NCI-H460 (cell line): Measurements from ENCODE around the gene INTS15. TPM values are rescaled to one million over a fixed set of nuclear protein-coding genes. Genes with fewer than 3 reads are reported as not detected.
"Not testable (repeated sequence)": the region's sequence is repeated elsewhere in the genome, so short reads cannot be mapped to it uniquely, and the experiment has no call there.

Experiments
- DNase-seq: peaks from one replicate; pipeline ENCODE4 v3.0.0-alpha.2; 2016; ENCODE audit warnings: low read depth; ENCODE audit errors: extremely low read depth
- total RNA-seq: library from RNA; depleted of rRNA; stranded (reverse); fragments of >200 nt; shearing (Covaris generic); gene quantifications from 2 replicates; pipeline ENCODE4 v1.2.3, GENCODE V29; 2014

The INTS15 gene
- total RNA-seq, 1 experiment from 2014 or later = 25.2 TPM

GRCh38 chr7:6615723-6616555, 26.1 kb downstream of the INTS15 start:
- no peak for DNase-seq

- DNase-seq = no peak
Observed at GRCh38 chr7:6616854-6617643, 27.2 kb downstream of the INTS15 start.

GRCh38 chr7:6618621-6619020, 28.8 kb downstream of the INTS15 start:
- no peak for DNase-seq

DNA sequence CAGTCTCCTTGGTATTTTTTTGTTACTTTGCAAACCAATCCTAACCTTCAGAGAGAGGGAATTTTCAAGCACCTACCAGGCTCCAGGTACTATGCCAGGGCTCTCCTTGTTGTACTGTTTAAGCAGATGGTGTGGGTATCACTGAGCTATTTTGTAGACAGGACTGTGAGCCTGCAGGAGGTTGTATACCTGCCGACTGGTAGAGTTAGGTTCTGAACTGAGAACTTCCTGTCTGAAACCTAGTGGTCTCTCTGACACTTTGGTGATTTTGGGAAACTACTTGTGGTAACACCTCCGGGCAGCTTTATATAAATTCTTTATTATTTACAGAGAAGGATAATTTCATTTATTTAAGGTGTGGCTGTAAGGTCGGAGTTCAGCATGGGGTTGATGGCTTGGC, 30.1 kb downstream of the INTS15 start:
- DNase-seq = no peak

GRCh38 chr7:6621195-6622133, 31.6 kb downstream of the INTS15 start:
- DNase-seq = no peak

GRCh38 chr7:6622134-6622710, 32.4 kb downstream of the INTS15 start:
- no peak for DNase-seq

GRCh38 chr7:6623589-6624245, 33.9 kb downstream of the INTS15 start:
- DNase-seq = no peak

- DNase-seq = no peak
Observed at GRCh38 chr7:6624246-6624611, 34.4 kb downstream of the INTS15 start.

DNA sequence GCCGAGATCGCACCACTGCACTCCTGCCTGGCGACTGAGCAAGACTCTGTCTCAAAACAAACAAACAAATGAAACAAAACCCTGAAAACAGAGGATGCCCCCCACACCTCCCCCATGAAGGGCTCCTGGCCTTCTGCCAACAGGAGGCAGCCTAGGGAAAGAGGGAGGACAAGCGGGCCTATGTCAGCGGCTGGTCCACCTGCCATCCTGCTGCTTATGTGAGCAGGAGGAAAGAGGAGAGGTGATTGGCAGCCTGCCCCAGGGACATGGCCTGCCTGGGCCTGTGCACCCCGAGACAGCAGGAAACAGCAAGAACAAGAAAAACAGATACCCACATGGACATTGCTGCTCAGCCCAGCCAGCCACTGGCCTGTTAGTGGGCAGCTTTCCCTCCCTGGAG, 38.2 kb downstream of the INTS15 start:
- no peak for DNase-seq

- no peak for DNase-seq
Observed at GRCh38 chr7:6630007-6630849, 40.4 kb downstream of the INTS15 start.

DNA sequence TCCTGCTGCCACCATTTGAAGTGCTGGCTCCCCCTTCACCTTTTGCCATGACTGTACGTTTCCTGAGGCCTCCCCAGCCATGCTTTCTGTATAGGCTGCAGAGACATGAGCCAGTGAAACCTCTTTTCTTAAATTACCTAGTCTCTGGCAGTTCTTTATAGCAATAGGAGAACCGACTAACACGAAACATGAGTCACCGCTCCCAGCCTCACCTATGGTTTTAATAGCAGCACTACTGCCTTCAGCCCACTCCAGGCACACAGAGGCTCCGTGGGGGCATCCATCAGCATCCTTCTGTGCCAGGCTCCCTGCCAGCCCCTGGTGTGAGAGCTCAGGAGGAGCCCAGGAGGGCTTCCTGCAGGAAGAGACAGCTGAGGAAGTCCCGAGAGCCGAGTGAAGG, 41.8 kb downstream of the INTS15 start:
- no peak for DNase-seq

- DNase-seq = no peak
Observed at GRCh38 chr7:6634021-6634420, 44.2 kb downstream of the INTS15 start.

DNA sequence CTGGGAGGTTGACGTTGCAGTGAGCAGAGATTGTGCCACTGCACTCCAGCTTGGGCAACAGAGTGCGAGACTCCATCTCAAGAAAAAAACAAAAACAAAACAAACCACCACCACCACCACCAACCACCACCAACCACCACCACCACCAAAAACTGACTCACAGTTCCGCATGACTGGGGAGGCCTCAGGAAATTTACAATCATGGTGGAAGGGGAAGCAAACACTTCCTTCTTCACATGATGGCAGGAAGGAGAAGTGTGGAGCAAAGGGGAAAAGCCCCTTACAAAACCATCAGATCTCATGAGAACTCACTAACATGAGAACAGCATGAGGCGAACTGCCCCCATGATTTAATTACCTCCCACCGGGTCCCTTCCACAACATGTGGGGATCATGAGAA, 45.1 kb downstream of the INTS15 start:
- not testable (repeated sequence) for DNase-seq

- DNase-seq = peak; percentile 17
Observed at GRCh38 chr7:6636741-6637543, 47.1 kb downstream of the INTS15 start, which contains the start of gene ZNF316. ZNF316 (plus strand) TSS chr7:6637318; CDS start chr7:6642410, 5,092 bp downstream.

DNA sequence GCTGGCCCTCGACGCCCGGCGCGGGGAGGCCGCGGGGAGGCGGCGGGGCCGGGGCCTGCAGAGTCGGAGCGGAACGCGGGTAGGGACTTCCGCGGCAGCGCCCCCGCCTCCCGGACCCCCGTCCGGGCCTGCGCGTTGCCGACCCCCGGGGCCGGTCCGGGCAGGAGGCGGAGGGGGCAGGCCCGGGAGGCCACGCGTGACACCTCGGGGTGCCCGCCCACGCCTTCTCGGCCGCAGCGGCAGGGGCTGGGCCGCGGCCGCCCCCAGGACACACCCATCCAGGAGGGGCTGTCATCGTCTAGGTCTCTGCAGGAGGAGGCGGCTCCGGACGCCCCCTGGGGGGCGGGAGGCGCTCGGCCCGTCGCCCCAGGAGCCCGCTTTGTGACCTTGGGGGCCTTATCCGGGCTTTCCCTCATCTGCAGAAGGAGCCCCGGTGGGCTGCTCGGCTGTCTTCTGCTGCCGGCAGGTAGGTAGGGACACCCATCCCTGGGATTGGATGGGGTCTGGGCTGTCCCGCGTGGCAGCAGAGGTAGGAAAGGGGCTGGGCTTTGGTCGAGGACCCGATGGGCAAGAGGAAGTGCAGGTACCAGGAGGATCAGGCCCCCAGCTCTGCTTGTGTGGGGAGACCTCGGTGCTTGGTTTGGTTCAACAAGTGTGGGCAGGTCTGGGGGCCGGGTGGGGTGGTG, 47.9 kb downstream of the INTS15 start:
- no peak for DNase-seq

- no peak for DNase-seq
Observed at GRCh38 chr7:6639032-6639431, 49.2 kb downstream of the INTS15 start.

DNA sequence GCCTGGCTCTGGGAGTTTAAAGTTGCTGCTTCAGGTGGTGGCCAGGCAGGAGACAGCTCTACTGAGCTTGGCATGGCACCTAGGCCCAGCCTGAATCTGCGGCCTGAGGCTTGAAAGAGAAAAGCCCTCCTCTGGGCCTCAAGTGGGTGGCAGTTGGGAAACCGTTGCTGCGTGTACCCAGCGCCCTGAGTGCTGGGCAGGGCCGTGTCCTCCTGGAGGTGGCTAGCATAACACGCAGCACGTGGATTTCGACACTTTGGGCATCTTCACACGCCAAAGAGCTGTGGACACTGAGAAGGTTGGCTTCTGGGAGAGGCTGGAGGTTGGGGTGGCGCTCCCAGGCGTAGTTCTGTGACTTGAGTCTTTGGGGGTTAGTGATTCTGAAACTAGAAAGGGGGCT, 49.8 kb downstream of the INTS15 start:
- DNase-seq = no peak
